ENCODE data around the gene HUNK.

Gene HUNK

GRCh38 chr21:31895077-31895835 is 22.4 kb downstream of the HUNK start:
- no peak overlapping the region for H3K4me3 ChIP-seq (ENCODE audit: low read depth, low read length)
- DNase-seq (ENCODE audit: low read depth): no peak
- TF ChIP-seq CTCF (IDR thresholded peaks at IDR 0.05; ENCODE audit: insufficient read depth, low read depth, low read length, missing control alignments): no peak

- no peak for DNase-seq (ENCODE audit: low read depth)
- no peak overlapping the region for H3K4me3 ChIP-seq (ENCODE audit: low read depth, low read length)
- TF ChIP-seq CTCF (IDR thresholded peaks at IDR 0.05; ENCODE audit: insufficient read depth, low read depth, low read length, missing control alignments): no peak
Observed at GRCh38 chr21:31896019-31896418, 23.2 kb downstream of the HUNK start.

- H3K4me3 ChIP-seq (ENCODE audit: low read depth, low read length): no peak overlapping the region
- no peak for TF ChIP-seq CTCF (IDR thresholded peaks at IDR 0.05; ENCODE audit: insufficient read depth, low read depth, low read length, missing control alignments)
- DNase-seq (ENCODE audit: low read depth): no peak
Observed at GRCh38 chr21:31897311-31897710, 24.5 kb downstream of the HUNK start.

GRCh38 chr21:31898933-31899630 is 26.3 kb downstream of the HUNK start:
- DNase-seq (ENCODE audit: low read depth): no peak
- no peak overlapping the region for H3K4me3 ChIP-seq (ENCODE audit: low read depth, low read length)
- TF ChIP-seq CTCF (IDR thresholded peaks at IDR 0.05; ENCODE audit: insufficient read depth, low read depth, low read length, missing control alignments): no peak

GRCh38 chr21:31900121-31900895 is 27.5 kb downstream of the HUNK start:
- TF ChIP-seq CTCF (IDR thresholded peaks at IDR 0.05; ENCODE audit: insufficient read depth, low read depth, low read length, missing control alignments): no peak
- no peak overlapping the region for H3K4me3 ChIP-seq (ENCODE audit: low read depth, low read length)
- DNase-seq (ENCODE audit: low read depth): no peak

- TF ChIP-seq CTCF (IDR thresholded peaks at IDR 0.05; ENCODE audit: insufficient read depth, low read depth, low read length, missing control alignments): no peak
- no peak overlapping the region for H3K4me3 ChIP-seq (ENCODE audit: low read depth, low read length)
- no peak for DNase-seq (ENCODE audit: low read depth)
Observed at GRCh38 chr21:31901315-31901714, 28.5 kb downstream of the HUNK start.

Data from GM12865 (cell line).